Measurements from ENCODE around the gene CNOT1.

Gene CNOT1

GRCh38 chr16:58501242-58502131, 128.1 kb downstream of the CNOT1 start (continued):
- TF ChIP-seq ZBTB21 (tag by site-specific recombination; IDR thresholded peaks at IDR 0.05): peak; percentile 82
- TF ChIP-seq ZBTB20 (tag by site-specific recombination; IDR thresholded peaks at IDR 0.05): peak; percentile 99
- TF ChIP-seq ZNF433 (tag by site-specific recombination; IDR thresholded peaks at IDR 0.05; ENCODE audit: low read depth): no peak
- no peak for TF ChIP-seq ZNF112 (tag by site-specific recombination; IDR thresholded peaks at IDR 0.05)
- TF ChIP-seq SP2 (tag by site-specific recombination; IDR thresholded peaks at IDR 0.05): peak; percentile 87
- TF ChIP-seq ZNF558 (tag by site-specific recombination; IDR thresholded peaks at IDR 0.05): no peak
- no peak for TF ChIP-seq ZNF266 (tag by site-specific recombination; IDR thresholded peaks at IDR 0.05; ENCODE audit: low read depth)
- TF ChIP-seq HOXA7 (CRISPR knock-in tag; IDR thresholded peaks at IDR 0.05; ENCODE audit: borderline replicate concordance): no peak
- TF ChIP-seq KLF17 (tag by site-specific recombination; IDR thresholded peaks at IDR 0.05): peak; percentile 79
- no peak for TF ChIP-seq ZNF350 (tag by site-specific recombination; IDR thresholded peaks at IDR 0.05)
- no peak; the same call in 1 of the 2 replicates for TF ChIP-seq ZNF169 (tag by site-specific recombination; IDR thresholded peaks at IDR 0.05)
- TF ChIP-seq SP7 (tag by site-specific recombination; IDR thresholded peaks at IDR 0.05): peak; percentile 56
- no peak for TF ChIP-seq ZNF140 (tag by site-specific recombination; IDR thresholded peaks at IDR 0.05)
- TF ChIP-seq ZBTB7A (tag by site-specific recombination; IDR thresholded peaks at IDR 0.05; ENCODE audit: low read depth): no peak
- TF ChIP-seq BCL6B (tag by site-specific recombination; IDR thresholded peaks at IDR 0.05): no peak
- no peak for TF ChIP-seq ZNF776 (tag by site-specific recombination; IDR thresholded peaks at IDR 0.05; ENCODE audit: borderline replicate concordance)
- peak; percentile 96 for TF ChIP-seq ATF2 (tag by site-specific recombination; IDR thresholded peaks at IDR 0.05; ENCODE audit: low read depth)
- TF ChIP-seq ZNF529 (tag by site-specific recombination; IDR thresholded peaks at IDR 0.05; ENCODE audit: insufficient replicate concordance): no peak
- TF ChIP-seq ZFHX2 (tag by site-specific recombination; conservative IDR thresholded peaks at IDR 0.05): peak; percentile 91
- no peak for TF ChIP-seq ZNF341 (tag by site-specific recombination; IDR thresholded peaks at IDR 0.05; ENCODE audit: low read depth)
- peak; percentile 42; the same call in 1 of the 2 replicates for TF ChIP-seq ZNF792 (tag by site-specific recombination; IDR thresholded peaks at IDR 0.05)
- peak; percentile 38 for TF ChIP-seq ZXDB (tag by site-specific recombination; IDR thresholded peaks at IDR 0.05)
- TF ChIP-seq ZEB2 (tag by site-specific recombination; IDR thresholded peaks at IDR 0.05): peak; percentile 47
- no peak for TF ChIP-seq ZNF580 (tag by site-specific recombination; IDR thresholded peaks at IDR 0.05)
- no peak for TF ChIP-seq ZNF777 (tag by site-specific recombination; IDR thresholded peaks at IDR 0.05; ENCODE audit: borderline replicate concordance)
- peak; percentile 75; the same call in 1 of the 2 replicates for TF ChIP-seq ZNF76 (tag by site-specific recombination; IDR thresholded peaks at IDR 0.05; ENCODE audit: borderline replicate concordance, low read depth)
- no peak for TF ChIP-seq ZSCAN5A (tag by site-specific recombination; IDR thresholded peaks at IDR 0.05)
- TF ChIP-seq ZNF48 (tag by site-specific recombination; IDR thresholded peaks at IDR 0.05): no peak
- no peak for TF ChIP-seq SETDB1 (IDR thresholded peaks at IDR 0.05; ENCODE audit: insufficient read length, low read length)
- no peak for TF ChIP-seq ZNF114 (tag by site-specific recombination; IDR thresholded peaks at IDR 0.05)
- no peak for TF ChIP-seq ZNF707 (tag by site-specific recombination; IDR thresholded peaks at IDR 0.05)
- no peak for TF ChIP-seq ZFP69B (tag by site-specific recombination; IDR thresholded peaks at IDR 0.05)
- 0 out of 2 replicates have a peak, but pooled peaks have one; percentile 13 for TF ChIP-seq ZNF843 (tag by site-specific recombination; IDR thresholded peaks at IDR 0.05)
- TF ChIP-seq SCRT2 (tag by site-specific recombination; IDR thresholded peaks at IDR 0.05): 0 out of 2 replicates have a peak, but pooled peaks have one; percentile 19
- peak; percentile 58 for TF ChIP-seq GLIS2 (tag by site-specific recombination; IDR thresholded peaks at IDR 0.05)
- TF ChIP-seq KLF16 (tag by site-specific recombination; IDR thresholded peaks at IDR 0.05): peak; percentile 69; the same call in 1 of the 2 replicates
- peak; percentile 91 for TF ChIP-seq ZNF629 (tag by site-specific recombination; IDR thresholded peaks at IDR 0.05)
